ENCODE results near the gene GALNT13.

The GALNT13 gene

GRCh38 chr2:153946036-153946435 lies 74.3 kb downstream of the GALNT13 start:
- no peak for DNase-seq

- DNase-seq = no peak
These were observed 82.0 kb downstream of the GALNT13 start for GRCh38 chr2:153953761-153954160.

- no peak for DNase-seq
These were observed 91.5 kb downstream of the GALNT13 start for GRCh38 chr2:153963256-153963655.

GRCh38 chr2:153967248-153967973 lies 95.7 kb downstream of the GALNT13 start:
- no peak for DNase-seq

GRCh38 chr2:153971250-153971649 lies 99.5 kb downstream of the GALNT13 start:
- no peak for DNase-seq

GRCh38 chr2:153971855-153972254 lies 100.1 kb downstream of the GALNT13 start:
- no peak for DNase-seq

- no peak for DNase-seq
These were observed 100.7 kb downstream of the GALNT13 start for GRCh38 chr2:153972412-153972811.

- DNase-seq = no peak
These were observed 114.9 kb downstream of the GALNT13 start for GRCh38 chr2:153986488-153987229.

- DNase-seq = no peak
These were observed 119.0 kb downstream of the GALNT13 start for GRCh38 chr2:153990771-153991170.

GRCh38 chr2:154013514-154013913 lies 141.8 kb downstream of the GALNT13 start:
- DNase-seq = no peak

- no peak for DNase-seq
These were observed 143.5 kb downstream of the GALNT13 start for GRCh38 chr2:154015233-154015632.

GRCh38 chr2:154029504-154029903 lies 157.8 kb downstream of the GALNT13 start:
- no peak for DNase-seq

- DNase-seq = no peak
These were observed 160.5 kb downstream of the GALNT13 start for GRCh38 chr2:154032220-154032619.

GRCh38 chr2:154046493-154046892 lies 174.8 kb downstream of the GALNT13 start:
- no peak for DNase-seq

GRCh38 chr2:154048905-154049304 lies 177.2 kb downstream of the GALNT13 start:
- DNase-seq = no peak

- no peak for DNase-seq
These were observed 177.8 kb downstream of the GALNT13 start for GRCh38 chr2:154049561-154049960.

GRCh38 chr2:154067124-154067523 lies 195.4 kb downstream of the GALNT13 start:
- no peak for DNase-seq

- no peak for DNase-seq
These were observed 207.2 kb downstream of the GALNT13 start for GRCh38 chr2:154078926-154079325.

GRCh38 chr2:154092571-154092970 lies 220.8 kb downstream of the GALNT13 start:
- no peak for DNase-seq

GRCh38 chr2:154093856-154094255 lies 222.1 kb downstream of the GALNT13 start:
- DNase-seq = no peak

- no peak for DNase-seq
These were observed 226.2 kb downstream of the GALNT13 start for GRCh38 chr2:154097833-154098398.

- DNase-seq = no peak
These were observed 249.0 kb downstream of the GALNT13 start for GRCh38 chr2:154120706-154121105.

- DNase-seq = no peak
These were observed 254.2 kb downstream of the GALNT13 start for GRCh38 chr2:154125891-154126290.

GRCh38 chr2:154130821-154131220 lies 259.1 kb downstream of the GALNT13 start:
- DNase-seq = no peak
